ENCODE measurements around the gene ERCC6L. TPM values are rescaled to one million over a fixed set of nuclear protein-coding genes. Genes with fewer than 3 reads are reported as not detected.
A peak's percentile ranks its signal among the peaks of the same experiment; 100 is the strongest.

The ERCC6L gene
- total and polyA plus RNA-seq, 8 donors: 0.46 to 2.6 (median 1.0) TPM; not detected in 2

- Histone ChIP-seq H3K4me1 (peaks cover 0 to 9% (median 0%) of the 10 kb centered on the region in 4 donors), H3K27me3 (peaks cover 0 to 15% (median 11%) of the 10 kb centered on the region in 3 donors), H3K9me3 (no peaks in the 10 kb centered on the region), H3K27ac (no peak overlapping the region), H3K4me3 (peak overlapping the region in 1 of 4 donors; percentile 24), H3K36me3 (no peaks in the 10 kb centered on the region)
- intact Hi-C loops (cut with DNase I; ENCODE audit: low total_unique reads): no loop called here
- TF ChIP-seq POLR2AphosphoS5 (IDR thresholded peaks at IDR 0.05) (no peak), CTCF (IDR thresholded peaks at IDR 0.05) (no peak), POLR2A (IDR thresholded peaks at IDR 0.05) (no peak), EP300 (IDR thresholded peaks at IDR 0.05) (no peak)
- 78 to 83% (median 83%) methylated on average over 7 of the region's 7 CpGs for WGBS, 5 donors
- no peak for DNase-seq
Measured at GRCh38 chrX:72255864-72256263, 17.0 kb upstream of the ERCC6L start.

GRCh38 chrX:72255445-72255844, 16.6 kb upstream of the ERCC6L start:
- peaks cover 0 to 15% (median 11%) of the 10 kb centered on the region in 3 donors for H3K27me3 ChIP-seq
- H3K9me3 ChIP-seq: no peaks in the 10 kb centered on the region
- intact Hi-C loops (cut with DNase I; ENCODE audit: low total_unique reads): no loop called here
- no peak overlapping the region for H3K27ac ChIP-seq
- TF ChIP-seq POLR2AphosphoS5 (IDR thresholded peaks at IDR 0.05): no peak
- TF ChIP-seq EP300 (IDR thresholded peaks at IDR 0.05): no peak
- no peak for TF ChIP-seq POLR2A (IDR thresholded peaks at IDR 0.05)
- no peak for TF ChIP-seq CTCF (IDR thresholded peaks at IDR 0.05)
- H3K36me3 ChIP-seq: no peaks in the 10 kb centered on the region
- H3K4me3 ChIP-seq: peak overlapping the region in 2 of 4 donors; percentile 6 to 24
- H3K4me1 ChIP-seq: peaks cover 0 to 9% (median 0%) of the 10 kb centered on the region in 4 donors
- WGBS, 5 donors: 8 to 27% (median 13%) methylated on average over 6 to 24 of the region's 24 CpGs
- peak; percentile 27 to 75 for DNase-seq

- Histone ChIP-seq H3K27me3 (peaks cover 0 to 15% (median 11%) of the 10 kb centered on the region in 3 donors), H3K4me1 (peaks cover 0 to 9% (median 0%) of the 10 kb centered on the region in 4 donors), H3K4me3 (no peak overlapping the region), H3K27ac (no peak overlapping the region), H3K36me3 (no peaks in the 10 kb centered on the region), H3K9me3 (no peaks in the 10 kb centered on the region)
- 24 to 53% (median 37%) methylated on average over 5 to 17 of the region's 17 CpGs for WGBS, 5 donors
- no peak for DNase-seq
- no peak for TF ChIP-seq POLR2AphosphoS5 (IDR thresholded peaks at IDR 0.05)
- no peak for TF ChIP-seq CTCF (IDR thresholded peaks at IDR 0.05)
- no peak for TF ChIP-seq EP300 (IDR thresholded peaks at IDR 0.05)
- TF ChIP-seq POLR2A (IDR thresholded peaks at IDR 0.05): no peak
- intact Hi-C loops (cut with DNase I; ENCODE audit: low total_unique reads): no loop called here
Measured at GRCh38 chrX:72254816-72255215, 16.0 kb upstream of the ERCC6L start.

- Histone ChIP-seq H3K4me3 (no peak overlapping the region), H3K27ac (no peak overlapping the region), H3K4me1 (peaks cover 0 to 9% (median 0%) of the 10 kb centered on the region in 4 donors), H3K36me3 (no peaks in the 10 kb centered on the region), H3K9me3 (no peaks in the 10 kb centered on the region), H3K27me3 (peaks cover 0 to 15% (median 11%) of the 10 kb centered on the region in 3 donors)
- TF ChIP-seq CTCF (IDR thresholded peaks at IDR 0.05) (no peak), POLR2A (IDR thresholded peaks at IDR 0.05) (no peak), POLR2AphosphoS5 (IDR thresholded peaks at IDR 0.05) (no peak), EP300 (IDR thresholded peaks at IDR 0.05) (no peak)
- intact Hi-C loops (cut with DNase I; ENCODE audit: low total_unique reads): no loop called here
- DNase-seq: no peak
Measured at GRCh38 chrX:72253686-72254085, 14.9 kb upstream of the ERCC6L start.

Data from stomach (tissue), 9 donors.